GDM1 (cell line): ENCODE results near the gene PIP4K2A.

Source experiments
- DNase-seq: peaks from one replicate; lab custom pipeline; 2025; lab: John Stamatoyannopoulos, UW

Gene PIP4K2A

DNA sequence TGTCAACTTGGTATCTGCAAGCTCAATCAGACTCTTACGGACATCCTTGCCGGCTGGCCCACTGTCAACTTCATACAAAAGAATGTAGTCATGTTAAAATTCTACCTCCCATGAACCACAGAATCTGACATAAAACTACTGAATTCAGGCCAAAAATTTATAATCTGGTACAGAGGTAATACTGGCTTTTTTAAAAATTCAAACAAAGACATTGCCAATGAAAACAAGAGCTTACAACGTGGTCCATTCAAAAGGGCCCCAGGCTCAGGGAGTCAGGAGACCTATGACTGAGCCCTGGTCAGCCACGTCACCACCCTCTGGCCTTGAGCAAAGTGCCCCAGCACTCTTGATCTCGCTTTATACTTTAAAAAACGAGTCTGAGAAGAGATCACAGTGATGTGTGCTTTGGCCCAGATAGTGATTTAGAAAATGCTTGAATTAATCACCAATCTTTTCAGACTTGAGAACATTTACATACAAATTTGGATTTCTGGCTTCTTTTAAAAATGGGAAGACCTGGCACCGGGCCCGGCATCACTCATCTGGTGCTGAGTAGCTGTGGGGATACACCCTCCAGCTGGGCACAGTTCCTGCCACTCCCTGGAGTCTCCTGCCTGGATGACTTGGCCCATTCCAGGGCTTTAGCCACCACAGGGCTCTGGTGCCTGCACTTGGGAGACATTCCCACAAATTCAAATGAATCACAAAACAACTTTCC, 94.1 kb downstream of the PIP4K2A start:
- DNase-seq: no peak

DNA sequence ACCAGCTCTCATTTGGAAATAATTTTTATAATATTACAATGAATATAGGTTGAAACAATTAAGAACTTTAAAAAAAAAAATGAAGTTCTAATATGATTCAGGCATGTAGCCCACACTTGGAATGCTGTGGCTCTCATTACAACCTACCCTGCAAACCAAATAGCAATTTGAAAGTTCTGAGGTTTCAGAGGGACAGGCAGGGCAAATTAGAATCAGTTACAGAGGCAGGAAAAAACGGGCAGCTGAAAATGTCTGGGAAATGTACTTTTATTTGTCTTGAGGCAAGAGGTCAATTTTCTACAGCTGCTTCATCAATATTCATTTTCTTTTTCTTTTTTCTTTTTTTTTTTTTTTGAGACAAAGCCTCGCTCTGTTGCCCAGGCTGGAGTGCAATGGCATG, 95.3 kb downstream of the PIP4K2A start:
- DNase-seq: no peak

DNA sequence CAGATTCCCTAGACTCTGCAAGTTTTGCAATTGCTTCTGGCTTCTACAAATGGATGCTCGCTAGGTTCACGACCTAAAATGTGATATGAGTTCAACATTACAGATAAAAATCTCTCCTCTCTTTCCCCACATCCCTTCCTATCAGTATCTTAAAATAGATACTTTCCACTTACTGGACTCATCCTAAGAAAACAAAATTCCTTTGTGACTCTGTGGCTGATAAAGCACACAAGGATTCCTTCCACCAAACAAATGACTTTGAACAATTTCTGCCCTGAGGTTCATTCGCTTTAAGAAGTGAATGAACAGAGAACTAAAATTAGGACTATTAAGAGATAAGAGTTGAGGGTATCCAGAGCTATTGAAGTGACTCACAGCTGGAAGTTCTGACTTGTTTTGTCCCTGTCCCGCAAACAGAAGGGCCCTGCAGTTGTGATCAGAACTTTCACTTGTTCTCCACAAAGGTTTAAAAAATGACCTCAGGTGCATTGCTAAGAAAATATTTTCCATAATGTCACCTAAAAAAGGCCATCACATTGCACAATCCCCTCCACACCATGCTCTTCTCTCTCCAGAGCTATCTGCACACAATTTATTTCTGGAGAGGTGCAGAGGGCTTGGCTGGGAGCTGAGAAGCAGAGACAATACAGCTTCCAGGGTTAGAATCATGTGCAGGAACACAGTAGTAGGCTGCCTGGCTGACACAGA, 96.1 kb downstream of the PIP4K2A start:
- DNase-seq: no peak

DNA sequence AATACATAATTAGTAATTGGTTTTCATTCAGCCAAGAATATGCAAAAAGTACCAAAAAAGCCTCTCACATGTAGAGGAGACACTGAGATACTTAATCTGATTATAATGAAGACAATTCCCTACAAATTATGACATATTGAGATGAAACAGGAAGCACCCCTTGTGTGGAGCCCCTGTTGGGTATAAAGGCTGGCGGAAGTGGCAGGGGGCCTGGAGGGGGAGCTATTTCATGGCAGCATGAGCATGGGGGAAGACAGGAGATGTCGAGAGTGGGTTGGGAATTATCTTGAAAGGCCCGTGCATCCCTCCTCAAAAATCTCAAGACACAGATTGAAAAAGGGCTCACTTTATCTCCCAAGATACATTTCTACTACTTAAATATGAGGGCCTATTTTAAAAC, 96.9 kb downstream of the PIP4K2A start:
- no peak for DNase-seq

DNA sequence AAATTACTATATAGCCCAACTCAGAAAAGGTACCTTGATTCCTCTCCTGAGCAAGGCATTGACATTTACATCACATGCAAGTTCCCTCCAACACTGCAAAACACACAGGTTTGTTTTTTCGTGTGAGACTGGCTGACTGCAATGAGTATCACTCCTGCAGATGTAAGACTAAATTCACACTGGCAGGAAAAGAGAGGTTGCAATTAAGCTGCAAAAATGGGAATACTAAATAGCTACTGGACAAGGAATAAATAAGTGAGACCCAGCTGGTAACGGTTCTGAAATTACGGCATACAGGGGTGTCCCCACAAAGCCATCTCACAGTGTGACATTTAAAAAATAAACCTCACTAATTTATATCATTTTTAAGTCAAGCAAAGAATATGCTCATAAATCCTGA, 97.3 kb downstream of the PIP4K2A start:
- DNase-seq: no peak

DNA sequence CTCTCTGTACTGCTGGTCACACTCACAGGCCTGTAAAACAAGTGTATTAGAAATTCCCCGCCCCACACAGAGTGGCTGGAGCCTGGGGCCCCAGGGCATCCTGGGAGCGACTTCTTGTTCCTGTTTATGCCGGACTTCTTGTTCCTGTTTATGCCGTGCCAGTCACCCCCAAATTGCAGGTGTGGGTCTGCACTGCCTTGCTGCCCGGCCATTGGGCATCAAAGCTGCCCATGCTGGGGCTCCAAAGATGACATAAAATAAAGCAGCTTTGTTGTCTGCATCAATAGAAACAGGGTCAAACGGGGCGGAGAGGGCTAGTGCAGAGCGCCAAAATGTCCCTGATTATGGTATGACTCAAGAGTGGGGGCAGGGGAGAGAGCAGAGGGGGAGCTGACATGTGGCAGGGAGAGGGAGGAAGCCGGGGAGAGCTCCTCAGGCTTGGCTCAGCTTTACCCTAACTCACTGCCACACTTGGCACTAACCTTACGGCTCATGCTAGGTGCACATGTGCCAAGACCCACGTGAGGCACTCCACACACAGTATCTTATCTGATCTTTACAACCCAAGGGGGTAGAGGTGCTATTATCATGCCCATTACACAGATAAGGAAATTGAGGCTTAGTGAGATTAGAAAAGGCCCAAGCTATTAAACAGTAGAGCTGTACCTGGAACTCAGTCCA, 98.4 kb downstream of the PIP4K2A start:
- DNase-seq: no peak

DNA sequence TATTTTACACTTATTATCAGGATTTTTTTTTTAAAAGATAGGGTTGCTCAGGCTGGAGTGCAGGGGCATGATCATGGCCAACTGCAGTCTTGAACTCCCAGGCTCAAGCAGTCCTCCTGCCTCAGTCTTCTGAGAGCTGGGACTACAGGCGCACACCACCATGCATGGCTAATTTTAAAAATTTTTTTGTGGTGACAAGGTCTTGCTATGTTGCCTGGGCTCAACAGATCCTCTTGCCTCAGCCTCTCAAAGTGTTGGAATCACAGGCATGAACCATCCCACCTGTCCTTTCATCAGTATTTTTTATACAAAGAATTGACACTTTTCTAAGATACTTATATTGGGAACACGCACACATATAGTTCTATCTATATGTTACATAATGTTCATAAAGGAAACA, 99.3 kb downstream of the PIP4K2A start:
- no peak for DNase-seq

DNA sequence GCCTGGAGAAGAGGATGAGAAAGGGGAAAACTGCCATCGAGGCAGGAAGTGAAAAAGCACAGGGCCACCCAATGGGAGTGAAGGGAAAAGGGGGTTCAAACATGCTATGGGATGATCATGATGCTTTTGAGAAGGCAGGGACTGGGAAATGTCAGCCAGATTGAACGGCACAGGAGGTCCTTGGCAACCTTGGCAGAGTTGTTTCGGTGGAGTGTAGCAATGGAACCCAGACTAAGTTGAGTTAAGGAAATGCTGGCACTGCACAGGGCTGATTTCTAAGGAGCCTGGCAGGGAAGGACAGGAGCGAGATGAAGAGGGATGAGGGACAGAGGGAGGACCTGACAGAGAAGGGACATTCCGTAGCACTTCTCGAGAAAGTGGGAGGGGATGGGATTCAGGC, 101.4 kb downstream of the PIP4K2A start:
- DNase-seq: no peak

DNA sequence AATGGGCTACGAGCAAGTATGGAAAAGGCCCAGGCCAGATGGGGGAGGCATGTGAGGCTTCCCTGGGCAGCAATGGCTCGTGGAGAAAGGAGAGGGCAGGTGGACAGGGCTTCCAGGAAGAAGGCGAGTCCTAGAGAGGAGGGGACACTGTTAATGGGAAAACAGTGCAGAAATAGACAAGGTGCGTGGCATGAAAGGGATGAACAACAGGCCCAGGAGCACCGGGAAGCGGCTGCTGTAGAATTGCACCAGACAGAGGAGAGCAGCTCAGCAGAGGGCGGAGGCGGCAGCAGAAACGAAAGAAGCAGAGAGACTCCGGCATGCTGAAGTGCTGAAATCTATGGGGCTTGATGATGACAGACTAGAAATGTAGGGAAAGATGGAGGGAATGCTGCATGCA, 102.1 kb downstream of the PIP4K2A start:
- no peak for DNase-seq

DNA sequence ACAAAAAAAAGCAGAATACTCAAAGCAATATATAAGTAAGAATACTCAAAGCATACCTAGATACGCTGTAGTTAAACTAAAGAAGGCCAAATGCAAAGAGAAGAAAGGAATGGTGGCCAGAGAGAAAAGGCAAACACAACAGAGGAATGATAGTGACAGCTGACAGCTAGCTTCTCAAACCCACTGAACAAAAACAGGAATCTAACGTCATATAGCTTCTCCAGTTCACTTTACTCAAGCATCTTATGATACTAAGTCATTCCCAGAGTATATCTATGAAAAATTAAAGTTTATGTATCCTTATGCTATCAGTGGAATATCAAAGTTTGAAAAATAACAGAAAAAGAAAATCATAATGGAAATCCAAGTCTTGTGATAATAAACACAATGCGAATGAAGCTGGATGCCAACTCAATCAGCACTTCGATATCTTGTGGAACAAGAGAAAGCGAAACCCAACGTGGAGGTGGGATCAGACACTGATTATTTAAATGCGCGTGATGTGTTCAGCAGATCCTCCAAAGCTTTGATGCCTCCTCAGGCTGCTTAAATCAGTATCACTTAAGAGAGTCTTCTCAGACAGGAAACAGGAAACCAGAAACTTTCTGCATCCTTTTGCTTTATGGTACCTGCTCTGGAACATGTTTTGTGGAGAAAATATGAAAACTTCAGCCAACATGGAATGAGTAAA, 102.8 kb downstream of the PIP4K2A start:
- no peak for DNase-seq

DNA sequence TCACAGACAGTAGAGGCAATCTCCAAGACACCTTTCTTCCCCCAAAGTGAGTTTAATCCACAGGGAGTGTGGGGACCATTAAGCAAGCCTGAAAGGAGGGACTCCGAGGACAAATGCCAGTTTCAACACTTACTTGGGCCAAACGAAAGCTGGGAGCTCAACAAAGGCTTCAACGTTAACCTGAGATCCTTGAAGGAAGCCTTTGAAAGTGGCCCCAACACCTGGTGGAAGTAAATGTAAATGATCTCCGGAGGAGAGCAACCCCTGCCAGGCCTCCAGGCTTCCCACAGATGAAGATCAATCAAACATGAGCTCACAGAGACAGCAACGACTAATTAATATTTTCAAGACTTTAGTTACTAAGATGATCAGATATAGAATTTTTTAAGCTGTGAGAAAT, 103.8 kb downstream of the PIP4K2A start:
- DNase-seq: no peak

DNA sequence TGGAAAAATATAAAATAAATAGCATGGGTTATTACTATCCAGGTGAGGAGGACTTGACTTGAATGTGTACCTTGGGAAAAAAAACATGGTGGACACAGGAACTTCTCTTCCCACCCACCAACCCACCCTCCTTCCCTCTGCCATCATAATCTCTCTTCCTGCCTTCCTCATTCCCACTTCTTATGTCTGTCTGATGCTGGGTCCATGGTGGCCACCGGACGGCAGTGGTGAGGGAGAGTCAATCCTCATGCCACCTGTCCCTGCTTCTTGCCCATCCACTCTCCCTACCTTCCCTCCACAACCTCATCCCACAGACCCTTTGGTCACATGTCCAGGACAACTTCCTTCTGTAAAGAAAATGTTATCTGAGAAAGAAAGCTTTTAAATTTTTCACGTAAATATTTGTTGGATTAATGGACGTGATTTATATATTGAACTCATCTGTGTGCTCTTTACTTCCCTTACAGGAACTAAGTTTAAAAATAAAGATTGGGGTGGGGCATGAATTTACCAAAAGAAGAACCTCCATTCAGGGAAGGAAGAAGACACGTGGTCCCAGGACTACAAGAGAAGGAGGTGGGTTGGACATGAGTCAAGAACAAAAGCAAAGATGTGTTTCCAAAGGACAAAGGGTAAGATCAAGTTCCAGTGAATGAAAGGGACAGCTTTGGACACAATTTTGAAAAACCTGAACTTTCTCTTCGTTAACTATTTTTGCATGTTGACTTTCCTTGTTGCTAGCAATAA, 104.5 kb downstream of the PIP4K2A start:
- DNase-seq: no peak

DNA sequence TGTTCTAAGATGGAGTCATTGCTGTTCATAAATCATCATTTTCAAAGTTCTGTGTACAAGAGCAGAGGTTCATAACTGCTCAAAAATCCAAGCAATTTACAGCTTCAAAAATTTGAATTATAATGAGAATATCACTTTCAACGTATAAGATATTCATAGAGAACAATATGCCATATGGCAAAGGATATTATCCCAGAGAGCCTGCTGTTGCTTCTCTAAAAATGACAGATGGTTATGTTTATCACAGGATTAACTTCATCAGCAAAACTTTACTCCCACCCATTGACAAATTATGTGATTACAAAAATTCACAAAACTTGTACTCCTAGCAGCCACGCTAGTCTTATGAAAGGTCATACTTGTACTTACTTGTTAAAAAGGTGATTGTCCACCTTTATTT, 105.1 kb downstream of the PIP4K2A start:
- no peak for DNase-seq

DNA sequence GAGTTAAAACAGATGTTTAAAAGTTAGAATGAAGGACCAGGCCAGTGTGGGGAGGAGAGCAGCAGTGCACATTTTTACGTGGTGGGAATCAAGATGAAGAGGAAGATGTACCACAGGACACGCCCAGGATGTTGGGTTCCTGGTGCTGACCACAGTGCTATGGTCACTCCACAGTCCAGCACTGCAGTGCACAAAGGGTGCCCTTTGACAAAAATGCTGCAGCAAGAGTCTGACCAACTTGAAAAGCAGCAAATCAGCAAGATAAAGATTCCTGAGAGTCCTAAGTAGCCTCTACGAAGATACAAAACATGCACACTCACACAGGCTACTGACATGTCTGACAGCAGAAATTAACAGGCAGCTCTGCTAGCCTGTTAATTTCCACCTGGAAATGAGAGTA, 107.1 kb downstream of the PIP4K2A start:
- no peak for DNase-seq

DNA sequence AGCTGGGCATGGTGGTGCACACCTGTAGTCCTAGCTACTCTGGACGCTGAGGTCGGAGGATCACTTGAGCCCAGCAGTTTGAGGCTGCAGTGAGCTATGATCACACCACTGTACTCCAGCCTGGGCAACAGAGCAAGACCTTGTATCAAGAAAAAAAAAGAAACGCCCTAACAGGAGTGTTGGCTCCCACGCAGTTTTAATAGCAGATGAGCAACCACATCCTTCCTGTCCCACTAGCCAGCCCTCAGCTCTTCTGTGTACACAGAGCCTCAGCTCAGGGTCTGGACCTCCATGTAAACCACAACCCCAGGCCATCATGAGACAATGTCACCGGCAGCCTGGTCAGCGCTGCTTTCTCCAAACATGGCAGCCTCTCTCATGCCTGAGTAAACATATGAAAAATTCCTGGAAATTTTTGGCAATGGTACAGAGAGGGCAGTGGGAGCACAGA, 108.2 kb downstream of the PIP4K2A start:
- DNase-seq: no peak

DNA sequence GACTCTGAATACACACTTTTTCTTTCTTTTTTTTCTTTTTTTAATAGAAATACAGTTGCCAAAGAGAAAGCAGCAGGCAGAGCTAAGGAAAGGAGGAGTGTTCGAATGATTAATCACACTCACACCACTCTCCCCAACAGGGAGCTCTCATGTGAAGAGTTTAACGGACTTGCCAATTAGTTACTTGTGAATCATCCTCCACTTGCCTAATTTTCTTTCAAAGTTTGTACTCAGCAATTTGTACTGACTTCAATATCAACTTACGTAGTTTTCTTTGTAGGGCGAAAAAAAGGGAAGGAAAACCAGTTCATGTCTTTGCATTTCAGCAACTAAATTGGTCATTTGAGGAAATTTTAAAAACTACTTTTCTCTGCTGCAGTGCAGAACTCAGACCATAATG, 109.2 kb downstream of the PIP4K2A start:
- DNase-seq: no peak

DNA sequence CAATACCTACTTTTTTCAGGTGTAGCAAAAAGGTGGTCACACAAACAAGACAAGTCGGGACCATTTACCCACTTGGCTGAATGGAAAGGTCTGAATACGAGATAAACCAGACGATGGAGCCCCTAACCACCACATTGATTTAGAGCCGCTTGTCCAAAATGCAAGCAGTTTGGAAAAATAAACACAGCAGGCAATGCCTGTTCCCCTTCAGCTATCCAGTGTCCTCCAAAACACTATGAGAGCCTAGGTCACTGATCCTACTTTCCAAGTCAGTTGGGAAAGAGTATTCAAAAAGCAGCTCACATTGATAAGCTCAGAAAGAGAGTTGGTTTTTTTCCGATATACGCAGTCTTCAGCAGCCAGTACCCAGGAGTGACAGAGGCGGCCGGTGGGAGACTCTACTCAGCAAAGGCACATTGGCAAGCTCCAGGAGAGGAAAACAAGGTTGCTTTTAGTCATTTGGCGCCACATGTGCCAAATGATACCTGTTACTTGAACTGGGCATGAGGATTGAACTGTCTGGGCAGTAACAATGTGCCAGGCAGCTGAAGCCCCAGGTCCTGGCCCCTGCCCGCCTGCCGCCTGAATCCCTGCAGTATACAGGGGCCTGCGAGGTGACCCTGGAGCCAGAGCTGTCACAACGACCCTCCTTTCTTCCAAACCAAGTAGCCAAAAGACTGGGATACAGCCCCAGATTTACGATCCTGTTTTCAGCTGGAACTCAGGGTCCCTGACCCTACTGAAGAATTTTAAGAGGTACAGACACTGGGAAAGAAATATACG, 109.8 kb downstream of the PIP4K2A start:
- DNase-seq: no peak

DNA sequence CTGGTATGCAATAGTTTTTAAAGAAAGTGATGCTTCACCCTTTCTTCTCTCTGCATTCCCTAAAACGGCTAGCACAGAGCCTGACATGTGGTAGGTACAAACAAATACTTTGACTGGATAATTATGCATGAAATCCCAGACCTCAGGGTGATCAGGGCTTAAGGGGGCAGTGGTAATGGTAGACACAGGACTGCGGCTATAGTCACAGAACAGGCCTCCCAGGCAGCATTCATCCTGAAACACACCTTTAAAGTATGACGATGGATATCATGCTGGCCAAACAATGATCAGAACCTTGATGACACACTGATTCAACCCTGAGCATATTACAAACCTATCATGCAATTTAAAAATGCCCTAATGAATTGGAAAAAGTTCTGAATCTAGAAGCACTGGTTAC, 110.8 kb downstream of the PIP4K2A start:
- DNase-seq: no peak

DNA sequence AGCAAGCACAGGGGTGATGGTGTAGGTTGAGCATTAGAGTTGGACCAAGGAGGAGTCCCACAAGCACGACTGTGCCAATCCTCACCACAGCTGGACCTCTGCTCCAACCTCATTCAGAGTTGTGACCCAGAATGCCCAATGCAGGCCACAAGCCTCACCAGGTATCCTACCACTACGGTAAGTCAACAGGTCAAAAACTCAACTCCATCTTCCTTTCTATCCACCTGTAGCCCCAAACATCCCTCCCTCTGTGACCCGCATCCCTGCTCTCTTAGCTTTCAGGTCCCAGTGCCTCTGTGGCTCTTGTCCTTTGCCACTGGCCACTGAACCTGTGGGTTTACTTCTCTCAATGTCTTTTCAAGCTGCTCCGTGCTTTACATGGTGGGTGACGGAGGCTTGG, 112.8 kb downstream of the PIP4K2A start:
- no peak for DNase-seq

DNA sequence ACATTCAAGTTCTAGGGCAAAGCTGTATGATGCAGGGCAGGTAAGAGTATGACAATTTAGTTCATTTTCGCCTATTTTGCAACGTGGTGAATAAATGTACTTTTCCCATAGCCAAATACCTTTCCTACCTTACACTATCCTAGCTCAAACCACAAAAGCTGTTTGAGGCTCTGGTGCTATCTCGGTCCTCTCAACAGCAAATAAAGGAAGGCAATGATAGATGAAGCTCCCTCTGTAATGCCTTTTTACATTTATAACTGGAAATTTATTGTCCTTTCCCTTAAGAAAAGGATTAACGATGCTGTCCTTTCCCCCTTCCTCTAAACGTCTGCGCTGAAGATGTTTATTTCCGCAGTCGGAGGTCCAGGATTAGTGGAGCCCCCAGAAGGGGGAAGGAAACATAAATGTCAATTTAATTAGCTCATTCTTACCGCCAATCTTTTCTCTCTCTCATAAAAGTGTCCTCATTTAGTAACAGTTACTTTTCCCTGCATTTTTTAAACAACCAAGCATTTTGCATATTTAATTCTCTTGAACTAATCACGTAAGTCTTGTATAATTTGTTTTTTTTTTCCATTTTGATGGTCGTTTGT, 114.6 kb downstream of the PIP4K2A start:
- no peak for DNase-seq
